Epithelial cell of esophagus (primary cell): ENCODE results near the gene KCNB1.

ENCODE experiments used
- DNase-seq: peaks from one replicate; pipeline ENCODE4 v3.0.0; 2010; ENCODE audit warnings: low read depth
- H3K4me3 ChIP-seq: 2 replicates; pipeline ENCODE4 v1.5.1; 2011; ENCODE audit warnings: mild to moderate bottlenecking, low read length, control low read depth
- CTCF ChIP-seq: IDR thresholded peaks from 2 replicates; pipeline ENCODE4 v1.5.1; 2011; ENCODE audit warnings: low read depth, mild to moderate bottlenecking, low read length, control low read depth, inconsistent platforms; ENCODE audit not compliant: insufficient read depth; ENCODE audit errors: missing control alignments

Gene KCNB1

GRCh38 chr20:49366687-49367086 lies 115.8 kb downstream of the KCNB1 start:
- no peak overlapping the region for H3K4me3 ChIP-seq
- TF ChIP-seq CTCF = no peak
- no peak for DNase-seq

GRCh38 chr20:49361862-49362660 lies 120.4 kb downstream of the KCNB1 start:
- TF ChIP-seq CTCF = no peak
- no peak for DNase-seq
- no peak overlapping the region for H3K4me3 ChIP-seq

GRCh38 chr20:49360242-49360968 lies 122.1 kb downstream of the KCNB1 start:
- no peak for TF ChIP-seq CTCF
- H3K4me3 ChIP-seq = no peak overlapping the region
- no peak for DNase-seq

- no peak overlapping the region for H3K4me3 ChIP-seq
- TF ChIP-seq CTCF = no peak
- no peak for DNase-seq
Measured at GRCh38 chr20:49356676-49357075, 125.8 kb downstream of the KCNB1 start.

GRCh38 chr20:49354673-49355072 lies 127.8 kb downstream of the KCNB1 start:
- no peak overlapping the region for H3K4me3 ChIP-seq
- DNase-seq = no peak
- TF ChIP-seq CTCF = no peak

- TF ChIP-seq CTCF = no peak
- no peak overlapping the region for H3K4me3 ChIP-seq
- no peak for DNase-seq
Measured at GRCh38 chr20:49353348-49353747, 129.1 kb downstream of the KCNB1 start.
